NCI-H345 treated with DMSO at 0.1 percent for 48 hours (cell line): ENCODE measurements around the gene ENHO.
"Not testable (repeated sequence)": the region's sequence is repeated elsewhere in the genome, so short reads cannot be mapped to it uniquely, and the experiment has no call there.

Source experiments
- DNase-seq: peaks from one replicate; lab custom pipeline; 2025; ENCODE audit not compliant: unreplicated experiment; lab: John Stamatoyannopoulos, UW

Gene ENHO

DNA sequence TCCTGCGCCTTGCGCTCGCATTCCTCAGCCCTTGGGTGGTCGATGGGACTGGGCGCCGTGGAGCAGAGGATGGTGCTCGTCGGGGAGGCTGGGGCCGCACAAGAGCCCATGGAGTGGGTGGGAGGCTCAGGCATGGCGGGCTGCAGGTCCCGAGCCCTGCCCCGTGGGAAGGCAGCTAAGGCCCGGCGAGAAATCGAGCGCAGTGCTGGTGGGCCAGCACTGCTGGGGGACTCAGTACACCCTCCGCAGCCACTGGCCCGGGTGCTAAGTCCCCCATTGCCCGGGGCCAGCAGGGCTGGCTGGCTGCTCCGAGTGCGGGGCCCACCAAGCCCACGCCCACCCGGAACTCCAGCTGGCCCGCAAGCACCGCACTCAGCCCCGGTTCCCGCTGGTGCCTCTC lies 40.0 kb downstream of the ENHO start:
- not testable (repeated sequence) for DNase-seq

DNA sequence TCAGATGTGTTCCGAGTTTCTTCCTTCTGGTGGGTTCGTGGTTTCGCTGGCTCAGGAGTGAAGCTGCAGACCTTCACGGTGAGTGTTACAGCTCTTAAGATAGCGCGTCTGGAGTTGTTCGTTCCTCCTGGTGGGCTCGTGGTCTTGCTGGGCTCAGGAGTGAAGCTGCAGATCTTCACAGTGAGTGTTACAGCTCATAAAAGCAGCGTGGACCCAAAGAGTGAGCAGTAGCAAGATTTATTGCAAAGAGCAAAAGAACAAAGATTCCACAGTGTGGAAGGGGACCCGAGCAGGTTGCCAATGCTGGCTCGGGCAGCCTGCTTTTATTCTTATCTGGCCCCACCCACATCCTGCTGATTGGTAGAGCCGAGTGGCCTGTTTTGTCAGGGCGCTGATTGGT lies 41.2 kb downstream of the ENHO start:
- DNase-seq: not testable (repeated sequence)

DNA sequence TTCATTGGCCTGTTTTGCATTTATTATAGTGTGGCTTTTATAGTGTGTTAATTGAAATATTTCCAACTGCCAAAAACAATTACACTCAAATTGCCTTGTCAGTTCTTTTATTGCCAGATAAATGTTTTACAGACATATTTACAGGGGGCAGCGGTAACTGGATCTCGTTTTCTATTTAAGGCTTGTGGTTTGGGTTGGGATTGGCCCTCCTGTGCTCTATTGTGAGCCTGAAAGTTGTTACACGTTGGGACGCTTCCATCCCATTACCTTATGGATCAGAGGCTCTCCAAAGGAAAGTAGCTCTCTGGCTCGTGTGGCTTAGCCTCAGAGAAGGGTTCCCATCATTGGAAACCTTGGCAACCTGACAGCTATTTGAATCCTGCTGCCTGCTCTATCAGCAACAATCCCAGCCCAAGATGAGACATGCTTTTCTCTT lies 43.3 kb downstream of the ENHO start:
- DNase-seq: no peak

DNA sequence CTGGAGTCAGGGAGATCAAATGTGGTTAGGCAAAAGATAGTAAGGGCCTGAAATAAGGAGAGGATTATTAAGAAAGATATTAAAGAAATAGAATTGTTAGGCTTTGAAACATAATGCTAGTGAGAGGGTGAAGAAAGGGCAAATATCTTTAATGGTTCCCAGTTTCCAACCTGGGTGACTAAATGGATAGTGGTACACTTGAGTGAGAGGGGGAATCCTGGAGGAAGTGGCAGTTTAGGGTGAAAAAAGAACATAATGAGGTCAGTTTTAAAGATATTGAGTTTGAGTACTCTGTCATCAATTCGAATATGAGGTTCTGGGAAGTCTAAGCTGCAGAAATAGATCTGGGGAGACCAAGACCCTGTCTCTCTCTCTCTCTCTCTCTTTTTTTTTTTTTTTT lies 45.2 kb downstream of the ENHO start:
- no peak for DNase-seq

DNA sequence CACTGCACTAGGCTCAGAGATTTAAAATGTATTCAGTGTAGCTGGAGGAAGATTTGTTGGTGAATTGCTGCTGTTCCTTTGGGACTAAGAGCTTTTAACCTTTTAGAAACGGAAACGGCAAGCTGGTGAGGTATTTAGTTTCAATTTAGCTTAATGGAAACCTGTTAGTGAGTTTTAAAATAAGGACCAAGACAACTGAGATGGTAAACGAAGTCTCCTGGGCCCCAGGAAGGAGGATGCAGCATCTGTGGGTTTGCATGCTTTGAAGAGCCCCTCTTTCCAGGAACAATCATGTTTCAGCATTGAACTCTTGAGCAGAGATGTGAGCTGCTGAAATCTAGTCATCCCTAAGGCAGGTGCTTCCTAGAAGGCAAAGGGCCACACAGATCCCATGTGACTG lies 47.7 kb downstream of the ENHO start:
- DNase-seq: no peak
